CD14-positive monocyte (primary cell): Measurements from ENCODE around the gene PLXNA4. TPM values are rescaled to one million over a fixed set of nuclear protein-coding genes. Genes with fewer than 3 reads are reported as not detected.
A peak's percentile ranks its signal among the peaks of the same experiment; 100 is the strongest.

Source experiments
- DNase-seq, 3 donors: peaks; one replicate each; pipeline ENCODE4 v3.0.0-alpha.2; 2011 to 2022
- H2AFZ ChIP-seq: 2 replicates; pipeline ENCODE4 v1.6.0; 2012; ENCODE audit warnings: mild to moderate bottlenecking, low read depth, low read length, inconsistent platforms; ENCODE audit not compliant: insufficient read depth, poor library complexity, severe bottlenecking
- H3K27ac ChIP-seq, 2 donors: 1 replicate in 1 of 2; 2 replicates in 1 of 2; pipeline ENCODE4 v1.5.1; 2012 to 2013; ENCODE audit warnings: low read length in 2 of 2, control low read depth in 1 of 2, inconsistent platforms in 1 of 2, low read depth in 1 of 2, mild to moderate bottlenecking in 1 of 2
- H3K27me3 ChIP-seq, 2 donors: one replicate each; pipeline versions ENCODE4 v1.6.0 to v1.6.1; 2011 to 2013; ENCODE audit warnings: low read length in 2 of 2; ENCODE audit not compliant: control insufficient read depth in 2 of 2, insufficient read depth in 2 of 2
- H3K36me3 ChIP-seq, 2 donors: replicated peaks in 1 of 2; 1 replicate in 1 of 2; 2 replicates in 1 of 2; pipeline versions ENCODE4 v1.5.1 to v1.6.1; 2012 to 2013; ENCODE audit warnings: low read length in 2 of 2, control low read depth in 1 of 2, inconsistent platforms in 1 of 2, mild to moderate bottlenecking in 1 of 2; ENCODE audit not compliant: insufficient read depth in 2 of 2, control insufficient read depth in 1 of 2
- H3K4me1 ChIP-seq, 2 donors: 1 replicate in 1 of 2; 2 replicates in 1 of 2; pipeline versions ENCODE4 v1.5.1 to v1.6.1; 2012 to 2013; ENCODE audit warnings: low read length in 2 of 2, control low read depth in 1 of 2, inconsistent platforms in 1 of 2, mild to moderate bottlenecking in 1 of 2, moderate library complexity in 1 of 2; ENCODE audit not compliant: insufficient read depth in 2 of 2, control insufficient read depth in 1 of 2
- H3K4me2 ChIP-seq: replicated peaks from 2 replicates; pipeline ENCODE3; 2012; ENCODE audit warnings: low read length, moderate library complexity, mild to moderate bottlenecking; ENCODE audit not compliant: poor library complexity, severe bottlenecking; ENCODE audit errors: extremely low read depth
- H3K4me3 ChIP-seq, 3 experiments: fragments of 200-600 bp in 1 of 3; sonication (generic) in 1 of 3; replicated peaks in 1 of 3; 1 replicate in 2 of 3; 2 replicates in 1 of 3; pipeline ENCODE4 v1.5.1; 2011 to 2013; ENCODE audit warnings: low read length in 3 of 3, mild to moderate bottlenecking in 3 of 3, control low read depth in 2 of 3, low read depth in 2 of 3, inconsistent platforms in 1 of 3, moderate library complexity in 1 of 3
- H3K79me2 ChIP-seq: 2 replicates; pipeline ENCODE4 v1.6.0; 2012; ENCODE audit warnings: mild to moderate bottlenecking, control low read depth, inconsistent platforms, low read length, moderate library complexity; ENCODE audit not compliant: insufficient read depth
- H3K9ac ChIP-seq: 2 replicates; pipeline ENCODE4 v1.6.0; 2017; ENCODE audit warnings: low read length, mild to moderate bottlenecking; ENCODE audit not compliant: insufficient read depth, poor library complexity, severe bottlenecking
- H3K9me3 ChIP-seq, 2 donors: replicated peaks in 1 of 2; 1 replicate in 1 of 2; 2 replicates in 1 of 2; pipeline versions ENCODE4 v1.5.1 to v1.6.1; 2012 to 2013; ENCODE audit warnings: low read length in 2 of 2, control low read depth in 1 of 2; ENCODE audit not compliant: control insufficient read depth in 1 of 2, insufficient read depth in 1 of 2
- H4K20me1 ChIP-seq: 2 replicates; pipeline ENCODE4 v1.6.0; 2012; ENCODE audit warnings: mild to moderate bottlenecking, low read length, control low read depth, moderate library complexity; ENCODE audit not compliant: insufficient read depth
- H3K27ac Mint-ChIP-seq, 7 donors: one replicate each; pipeline ENCODE4 v1.8.0; 2020; ENCODE audit warnings: mild to moderate bottlenecking in 7 of 7, mixed read lengths in 7 of 7, moderate library complexity in 6 of 7, inconsistent platforms in 2 of 7
- H3K27me3 Mint-ChIP-seq, 3 donors: one replicate each; pipeline ENCODE4 v1.8.0; 2021 to 2022; ENCODE audit warnings: low read depth in 3 of 3, mild to moderate bottlenecking in 3 of 3, mixed read lengths in 3 of 3, moderate library complexity in 3 of 3, inconsistent platforms in 1 of 3
- H3K36me3 Mint-ChIP-seq, 2 donors: one replicate each; pipeline ENCODE4 v1.8.0; 2020; ENCODE audit warnings: mixed read lengths in 2 of 2, inconsistent platforms in 1 of 2, mild to moderate bottlenecking in 1 of 2
- H3K4me1 Mint-ChIP-seq: one replicate; pipeline ENCODE4 v1.8.0; 2020; ENCODE audit warnings: mild to moderate bottlenecking, mixed read lengths
- H3K4me3 Mint-ChIP-seq, 2 donors: one replicate each; pipeline ENCODE4 v1.8.0; 2020; ENCODE audit warnings: mild to moderate bottlenecking in 2 of 2, mixed read lengths in 2 of 2, moderate library complexity in 1 of 2
- H3K9me3 Mint-ChIP-seq, 7 donors: one replicate each; pipeline ENCODE4 v1.8.0; 2020 to 2022; ENCODE audit warnings: mixed read lengths in 7 of 7, mild to moderate bottlenecking in 6 of 7, moderate library complexity in 6 of 7, inconsistent platforms in 2 of 7
- WGBS: methylation state at CpG from one replicate; pipeline ENCODE4 v1.1.5; 2013; ENCODE audit warnings: missing lambda C conversion rate; ENCODE audit not compliant: insufficient coverage; 5-methylcytosine and 5-hydroxymethylcytosine counted together
- intact Hi-C, 2 donors: fragments of 100-400 bp; cut with micrococcal nuclease; formaldehyde crosslinking; loops; one replicate each; pipeline versions ENCODE4 v1.15.0 to v1.15.1; 2023
- polyA plus RNA-seq, 3 donors: library from polyadenylated mRNA; depleted of rRNA in 1 of 3; unstranded in 2 of 3; stranded (reverse) in 1 of 3; fragments of 300-500 nt in 2 of 3; fragments of >200 nt in 1 of 3; fragmentation: Illumina TruSeq in 2 of 3; gene quantifications; 1 replicate in 2 of 3; 2 replicates in 1 of 3; pipeline ENCODE4 v1.2.3, GENCODE V29; 2012 to 2021
- TF ChIP-seq, protein P1 (sequence below): fragments of 200-600 bp; IDR thresholded peaks from one replicate; pipeline ENCODE4 v1.8.0; 2022; ENCODE audit warnings: antibody characterized with exemption, mild to moderate bottlenecking

Gene PLXNA4
- polyA plus RNA-seq, 3 donors, result not detected

DNA sequence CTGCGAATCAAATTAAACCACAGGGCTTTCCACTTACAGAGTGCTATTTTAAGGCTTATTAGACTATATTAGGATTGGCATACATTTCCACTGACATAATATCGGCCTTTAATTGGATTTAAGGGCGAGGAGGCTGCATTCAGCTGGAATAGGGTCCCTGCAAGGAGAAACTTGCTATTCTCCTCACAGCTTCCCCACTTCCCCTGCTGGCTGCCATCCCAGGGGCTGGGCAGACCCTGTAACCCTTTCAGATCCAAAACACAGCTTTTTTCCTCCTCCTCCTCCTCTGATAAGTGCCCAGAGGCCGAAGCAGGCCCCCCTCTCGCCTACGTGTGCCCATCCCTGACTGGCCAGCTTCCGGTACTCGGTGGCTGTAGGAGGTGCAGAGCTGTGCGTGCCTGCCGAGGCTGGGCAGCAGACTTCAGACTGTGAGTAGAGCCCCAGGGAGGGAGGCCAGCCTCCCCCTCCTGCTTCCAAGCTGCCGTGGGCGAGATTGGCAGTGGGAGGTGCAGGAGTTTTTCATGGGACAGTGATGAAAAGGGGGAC lies 224.2 kb downstream of the PLXNA4 start:
- no peaks in the 10 kb centered on the region for H3K36me3 ChIP-seq
- H3K4me1 Mint-ChIP-seq, result peaks cover 7% of the 10 kb centered on the region
- no peaks in the 10 kb centered on the region for H4K20me1 ChIP-seq
- H3K27me3 Mint-ChIP-seq, result peaks cover 13 to 17% (median 14%) of the 10 kb centered on the region in 3 donors
- H3K36me3 Mint-ChIP-seq, result no peaks in the 10 kb centered on the region
- TF ChIP-seq, protein P1, sequence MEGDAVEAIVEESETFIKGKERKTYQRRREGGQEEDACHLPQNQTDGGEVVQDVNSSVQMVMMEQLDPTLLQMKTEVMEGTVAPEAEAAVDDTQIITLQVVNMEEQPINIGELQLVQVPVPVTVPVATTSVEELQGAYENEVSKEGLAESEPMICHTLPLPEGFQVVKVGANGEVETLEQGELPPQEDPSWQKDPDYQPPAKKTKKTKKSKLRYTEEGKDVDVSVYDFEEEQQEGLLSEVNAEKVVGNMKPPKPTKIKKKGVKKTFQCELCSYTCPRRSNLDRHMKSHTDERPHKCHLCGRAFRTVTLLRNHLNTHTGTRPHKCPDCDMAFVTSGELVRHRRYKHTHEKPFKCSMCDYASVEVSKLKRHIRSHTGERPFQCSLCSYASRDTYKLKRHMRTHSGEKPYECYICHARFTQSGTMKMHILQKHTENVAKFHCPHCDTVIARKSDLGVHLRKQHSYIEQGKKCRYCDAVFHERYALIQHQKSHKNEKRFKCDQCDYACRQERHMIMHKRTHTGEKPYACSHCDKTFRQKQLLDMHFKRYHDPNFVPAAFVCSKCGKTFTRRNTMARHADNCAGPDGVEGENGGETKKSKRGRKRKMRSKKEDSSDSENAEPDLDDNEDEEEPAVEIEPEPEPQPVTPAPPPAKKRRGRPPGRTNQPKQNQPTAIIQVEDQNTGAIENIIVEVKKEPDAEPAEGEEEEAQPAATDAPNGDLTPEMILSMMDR, result no peak
- intact Hi-C loops, result no loop called here
- H3K4me2 ChIP-seq, result no peak overlapping the region
- H3K27ac Mint-ChIP-seq, result no peak overlapping the region
- peaks cover 0 to 6% of the 10 kb centered on the region in 2 donors for H3K27me3 ChIP-seq
- H3K4me3 Mint-ChIP-seq, result peak overlapping the region in 1 of 2 donors; percentile 27
- no peak overlapping the region for H3K4me3 ChIP-seq
- no peaks in the 10 kb centered on the region for H3K9me3 ChIP-seq
- peaks cover 0 to 3% (median 0%) of the 10 kb centered on the region in 7 donors for H3K9me3 Mint-ChIP-seq
- H3K79me2 ChIP-seq, result no peaks in the 10 kb centered on the region
- H3K27ac ChIP-seq, result no peak overlapping the region
- DNase-seq, result no peak
- no peak overlapping the region for H3K9ac ChIP-seq
- H3K4me1 ChIP-seq, result peaks cover 0 to 5% of the 10 kb centered on the region in 2 donors
- no peak overlapping the region for H2AFZ ChIP-seq
- WGBS, result 71% methylated on average over 5 of the region's 12 CpGs

DNA sequence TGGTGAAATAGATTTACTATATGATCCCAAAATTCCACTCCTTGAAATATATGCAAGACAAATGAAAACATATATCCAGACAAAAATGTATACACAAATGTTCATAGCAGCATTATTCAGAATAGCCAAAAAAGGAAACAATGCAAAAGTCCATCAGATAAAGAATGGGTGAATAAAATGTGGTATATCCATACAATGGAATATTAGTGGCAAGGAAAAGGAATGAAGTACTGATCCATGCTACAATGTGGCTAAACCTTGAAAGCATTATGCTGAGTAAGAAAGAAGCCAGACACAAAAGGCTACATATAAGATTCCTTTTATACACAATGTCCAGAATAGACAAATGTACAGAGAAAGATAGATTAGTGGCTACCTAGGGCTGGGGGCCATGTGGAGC lies 225.5 kb downstream of the PLXNA4 start:
- H3K27me3 Mint-ChIP-seq, result peaks cover 6 to 17% (median 11%) of the 10 kb centered on the region in 3 donors
- Histone ChIP-seq H3K36me3 (no peaks in the 10 kb centered on the region), H3K27ac (no peak overlapping the region), H3K4me3 (no peak overlapping the region), H3K4me2 (no peak overlapping the region), H3K79me2 (no peaks in the 10 kb centered on the region), H3K27me3 (peaks cover 0 to 5% of the 10 kb centered on the region in 2 donors), H4K20me1 (no peaks in the 10 kb centered on the region), H2AFZ (no peak overlapping the region), H3K9ac (no peak overlapping the region), H3K4me1 (peaks cover 0 to 5% of the 10 kb centered on the region in 2 donors), H3K9me3 (no peaks in the 10 kb centered on the region)
- H3K36me3 Mint-ChIP-seq, result no peaks in the 10 kb centered on the region
- H3K9me3 Mint-ChIP-seq, result peaks cover 0 to 3% (median 0%) of the 10 kb centered on the region in 7 donors
- intact Hi-C loops, result no loop called here
- TF ChIP-seq, protein P1, result no peak
- no peak for DNase-seq
- no peak overlapping the region for H3K27ac Mint-ChIP-seq
- peak overlapping the region in 1 of 2 donors; percentile 26 for H3K4me3 Mint-ChIP-seq
- H3K4me1 Mint-ChIP-seq, result peaks cover 7% of the 10 kb centered on the region
